IMR-90 (cell line): Measurements from ENCODE around the gene ARHGEF40. TPM values are rescaled to one million over a fixed set of nuclear protein-coding genes. Genes with fewer than 3 reads are reported as not detected.
A peak's percentile ranks its signal among the peaks of the same experiment; 100 is the strongest.

Experiments used
- ATAC-seq: fragments of 200-7000 bp; cut with Tn5 transposase; 2 replicates; pipeline ENCODE4 v1.9.1; 2020; ENCODE audit warnings: low read depth, mild to moderate bottlenecking, moderate library complexity
- BruUV-seq: library from RNA; stranded (reverse); fragments of 400-500 nt; replicated peaks from 2 replicates; lab custom pipeline; 2021; lab: Mats Ljungman, UMichigan
- CTCF ChIA-PET: fragments of 300-600 bp; formaldehyde crosslinking; extraction: SDS; loops from one replicate; lab custom pipeline; 2021; ENCODE audit warnings: antibody characterized with exemption; lab: Yijun Ruan, JAX
- POLR2A ChIA-PET: fragments of 300-600 bp; sonication (Branson Sonifier 250); formaldehyde crosslinking; loops from one replicate; lab custom pipeline; 2022; ENCODE audit warnings: antibody characterized with exemption; ENCODE audit not compliant: unreplicated experiment; lab: Charles Lee
- DNase-seq: peaks from one replicate; pipeline ENCODE4 v3.0.0; 2013
- H2AFZ ChIP-seq: replicated peaks from 2 replicates; pipeline ENCODE3; 2013; ENCODE audit warnings: low read length, mild to moderate bottlenecking; ENCODE audit not compliant: poor library complexity
- H2AK5ac ChIP-seq: 2 replicates; pipeline ENCODE4 v1.6.1; 2013; ENCODE audit warnings: low read depth, low read length, inconsistent platforms
- H2AK9ac ChIP-seq: replicated peaks from 2 replicates; pipeline ENCODE3; 2013; ENCODE audit warnings: mild to moderate bottlenecking, low read depth, low read length, moderate library complexity; ENCODE audit not compliant: poor library complexity
- H2BK120ac ChIP-seq: 2 replicates; pipeline ENCODE4 v1.6.1; 2013; ENCODE audit warnings: low read depth, low read length, inconsistent platforms
- H2BK15ac ChIP-seq: 3 replicates; pipeline ENCODE4 v1.6.1; 2013; ENCODE audit warnings: low read depth, low read length, inconsistent platforms
- H2BK20ac ChIP-seq: 2 replicates; pipeline ENCODE4 v1.6.1; 2013; ENCODE audit warnings: low read depth, mild to moderate bottlenecking, inconsistent platforms, low read length, moderate library complexity
- H2BK5ac ChIP-seq: 2 replicates; pipeline ENCODE4 v1.6.1; 2013; ENCODE audit warnings: mild to moderate bottlenecking, low read depth, low read length, inconsistent platforms; ENCODE audit not compliant: poor library complexity, severe bottlenecking
- H3K14ac ChIP-seq: replicated peaks from 2 replicates; pipeline ENCODE4 v1.6.1; 2013; ENCODE audit warnings: low read depth, low read length, inconsistent platforms
- H3K18ac ChIP-seq: 2 replicates; pipeline ENCODE4 v1.6.1; 2013; ENCODE audit warnings: low read depth, low read length, control low read depth
- H3K23ac ChIP-seq: 2 replicates; pipeline ENCODE4 v1.6.1; 2013; ENCODE audit warnings: low read depth, low read length, inconsistent platforms
- H3K27ac ChIP-seq: 2 replicates; pipeline ENCODE4 v1.5.1; 2013; ENCODE audit warnings: mild to moderate bottlenecking, control low read depth, low read length; ENCODE audit not compliant: insufficient read depth
- H3K27me3 ChIP-seq: 2 replicates; pipeline ENCODE4 v1.6.1; 2013; ENCODE audit warnings: low read length; ENCODE audit not compliant: control insufficient read depth, insufficient read depth
- H3K36me3 ChIP-seq: 2 replicates; pipeline ENCODE4 v1.6.1; 2013; ENCODE audit warnings: low read length, mixed read lengths; ENCODE audit not compliant: control insufficient read depth, insufficient read depth
- H3K4ac ChIP-seq: 2 replicates; pipeline ENCODE4 v1.6.1; 2013; ENCODE audit warnings: low read depth, low read length, inconsistent platforms
- H3K4me1 ChIP-seq: 2 replicates; pipeline ENCODE4 v1.6.1; 2013; ENCODE audit warnings: low read length, mixed read lengths; ENCODE audit not compliant: control insufficient read depth, insufficient read depth
- H3K4me2 ChIP-seq: 2 replicates; pipeline ENCODE4 v1.6.1; 2013; ENCODE audit warnings: low read depth, mild to moderate bottlenecking, control low read depth, low read length, moderate library complexity
- H3K4me3 ChIP-seq: 2 replicates; pipeline ENCODE4 v1.5.1; 2013; ENCODE audit warnings: low read depth, mild to moderate bottlenecking, control low read depth, low read length, moderate library complexity; ENCODE audit not compliant: insufficient read depth
- H3K56ac ChIP-seq: 2 replicates; pipeline ENCODE4 v1.6.1; 2013; ENCODE audit warnings: low read length, inconsistent platforms; ENCODE audit not compliant: insufficient read depth; ENCODE audit errors: extremely low read depth
- H3K79me1 ChIP-seq, 2 experiments: 2 replicates each; pipeline ENCODE4 v1.6.1; 2013; ENCODE audit warnings: low read length in 2 of 2, inconsistent platforms in 1 of 2, low read depth in 1 of 2
- H3K9ac ChIP-seq: 2 replicates; pipeline ENCODE4 v1.6.1; 2013; ENCODE audit warnings: low read depth, low read length, control low read depth
- H3K9me1 ChIP-seq: 2 replicates; pipeline ENCODE4 v1.6.1; 2013; ENCODE audit warnings: low read length, inconsistent platforms; ENCODE audit not compliant: insufficient read depth
- H3K9me3 ChIP-seq: 2 replicates; pipeline ENCODE4 v1.6.1; 2013; ENCODE audit warnings: low read length; ENCODE audit not compliant: control insufficient read depth, insufficient read depth
- H4K20me1 ChIP-seq: 2 replicates; pipeline ENCODE4 v1.6.1; 2013; ENCODE audit warnings: low read length, inconsistent platforms; ENCODE audit not compliant: insufficient read depth
- H4K5ac ChIP-seq: 2 replicates; pipeline ENCODE4 v1.6.1; 2013; ENCODE audit warnings: mild to moderate bottlenecking, low read depth, low read length, control low read depth
- H4K8ac ChIP-seq, 2 experiments: 2 replicates each; pipeline ENCODE4 v1.6.1; 2013; ENCODE audit warnings: low read depth in 2 of 2, low read length in 2 of 2, control low read depth in 1 of 2, inconsistent platforms in 1 of 2
- H4K91ac ChIP-seq: 2 replicates; pipeline ENCODE4 v1.6.1; 2013; ENCODE audit warnings: low read depth, low read length, inconsistent platforms; ENCODE audit not compliant: insufficient read depth
- BHLHE40 ChIP-seq: fragments of 150-350 bp; IDR thresholded peaks from 2 replicates; pipeline ENCODE4 v1.6.1; 2016; ENCODE audit warnings: mild to moderate bottlenecking, low read depth, low read length
- CEBPB ChIP-seq: IDR thresholded peaks from 2 replicates; pipeline ENCODE4 v1.6.1; 2012; ENCODE audit warnings: low read depth, low read length, improper control_type of control experiment
- CHD1 ChIP-seq: IDR thresholded peaks from 2 replicates; pipeline ENCODE4 v1.6.1; 2012; ENCODE audit warnings: low read depth, low read length, improper control_type of control experiment
- FOS ChIP-seq: fragments of 150-350 bp; IDR thresholded peaks from 2 replicates; pipeline ENCODE4 v1.6.1; 2016; ENCODE audit warnings: low read depth, low read length
- MAFK ChIP-seq: IDR thresholded peaks from 2 replicates; pipeline ENCODE4 v1.6.1; 2012; ENCODE audit warnings: low read depth, low read length, improper control_type of control experiment
- MAZ ChIP-seq: IDR thresholded peaks from 2 replicates; pipeline ENCODE4 v1.6.1; 2012; ENCODE audit warnings: low read depth, mild to moderate bottlenecking, low read length, improper control_type of control experiment, moderate library complexity, borderline replicate concordance
- MXI1 ChIP-seq: IDR thresholded peaks from 2 replicates; pipeline ENCODE4 v1.6.1; 2012; ENCODE audit warnings: low read depth, mild to moderate bottlenecking, low read length, moderate library complexity, borderline replicate concordance
- NFE2L2 ChIP-seq: fragments of 150-350 bp; IDR thresholded peaks from 2 replicates; pipeline ENCODE4 v1.6.1; 2016; ENCODE audit warnings: low read depth, mild to moderate bottlenecking, low read length
- POLR2A ChIP-seq: IDR thresholded peaks from 2 replicates; pipeline ENCODE4 v1.6.1; 2012; ENCODE audit warnings: mild to moderate bottlenecking, low read depth, low read length
- RAD21 ChIP-seq: IDR thresholded peaks from 2 replicates; pipeline ENCODE4 v1.6.1; 2012; ENCODE audit warnings: low read length, improper control_type of control experiment
- RCOR1 ChIP-seq: IDR thresholded peaks from 2 replicates; pipeline ENCODE4 v1.6.1; 2012; ENCODE audit warnings: mild to moderate bottlenecking, low read length, improper control_type of control experiment; ENCODE audit not compliant: insufficient replicate concordance
- RFX5 ChIP-seq: IDR thresholded peaks from 2 replicates; pipeline ENCODE4 v1.8.0; 2012; ENCODE audit warnings: low read depth, mild to moderate bottlenecking, low read length, moderate library complexity
- SMC3 ChIP-seq: fragments of 150-350 bp; IDR thresholded peaks from 2 replicates; pipeline ENCODE4 v1.6.1; 2016; ENCODE audit warnings: low read depth, mild to moderate bottlenecking, antibody characterized with exemption, low read length, moderate library complexity
- WGBS, 2 experiments: methylation state at CpG; one replicate each; pipeline versions ENCODE4 v1.1.5 to v1.1.7; 2013; ENCODE audit warnings: missing lambda C conversion rate in 2 of 2; ENCODE audit not compliant: insufficient read length in 1 of 2; ENCODE audit errors: extremely low coverage in 2 of 2; 5-methylcytosine and 5-hydroxymethylcytosine counted together
- dilution Hi-C: fragments of 300-500 bp; cut with HindIII; formaldehyde crosslinking; loops from one replicate; pipeline ENCODE4 v1.14.3; 2018; ENCODE audit warnings: low sequenced_read_pairs; ENCODE audit not compliant: unreplicated experiment
- in situ Hi-C: fragments of 300-500 bp; cut with MboI; formaldehyde crosslinking; loops from 3 replicates; pipeline ENCODE4 v1.14.3; 2019; ENCODE audit warnings: low sequenced_read_pairs, inconsistent platforms, mixed read lengths
- intact Hi-C: fragments of 100-400 bp; cut with micrococcal nuclease; formaldehyde crosslinking; loops from 2 replicates; pipeline ENCODE4 v1.10.0; 2022
- polyA plus RNA-seq, 3 experiments: library from polyadenylated mRNA; depleted of rRNA; stranded (reverse); fragments of >200 nt; gene quantifications; 2 replicates each; pipeline ENCODE4 v1.2.3, GENCODE V29; 2012; ENCODE audit warnings: low replicate concordance in 1 of 3
- total RNA-seq: library from RNA; depleted of rRNA; stranded (reverse); fragments of >200 nt; gene quantifications from 2 replicates; pipeline ENCODE4 v1.2.3, GENCODE V29; 2012
- TF ChIP-seq, protein P1 (sequence below): conservative IDR thresholded peaks from 2 replicates; pipeline ENCODE4 v1.5.1; 2012; ENCODE audit warnings: mild to moderate bottlenecking, low read depth, low read length, improper control_type of control experiment
- TF ChIP-seq, protein P2 (sequence below): fragments of 150-350 bp; IDR thresholded peaks from 2 replicates; pipeline ENCODE4 v1.6.1; 2017; ENCODE audit warnings: mild to moderate bottlenecking, antibody characterized with exemption, low read length, low read depth

Gene ARHGEF40
- total and polyA plus RNA-seq, 2 of the 4 experiments (the other 2 are of a cell fraction): 18.1 to 58.4 TPM

DNA sequence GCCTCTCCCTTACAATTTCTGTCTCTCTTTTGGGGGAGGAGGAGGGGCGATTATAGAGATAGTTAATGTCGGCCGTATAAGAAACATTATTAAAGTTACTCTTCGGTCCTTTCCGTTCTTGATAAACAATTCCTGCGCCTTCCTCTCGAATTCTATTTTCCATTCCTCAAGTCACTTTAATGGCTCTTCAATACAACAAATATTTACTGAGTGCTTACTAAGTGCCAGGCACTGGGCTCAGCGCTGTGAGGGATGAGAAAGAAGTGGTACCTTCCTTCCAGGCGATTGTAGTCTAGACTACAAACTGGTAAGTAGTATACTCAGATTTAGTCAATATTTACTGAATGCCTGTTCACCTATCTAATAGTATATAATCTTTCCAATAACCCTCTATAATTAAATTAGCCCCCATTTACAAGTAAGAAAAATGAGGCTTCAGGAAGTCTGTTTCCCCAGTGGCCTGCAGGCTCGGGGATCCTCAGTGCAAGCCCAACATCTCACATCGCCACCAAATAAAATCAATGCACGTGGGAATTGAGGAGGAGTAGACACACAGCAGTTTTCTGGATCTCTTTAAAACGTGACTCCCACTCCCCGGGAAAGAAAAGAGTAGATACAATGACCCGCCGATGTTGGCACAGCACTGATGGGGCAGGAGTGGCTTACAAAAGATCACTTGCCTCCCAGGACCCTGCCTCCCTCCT, 28.9 kb downstream of the ARHGEF40 start:
- Histone ChIP-seq H2BK15ac (0 out of 3 replicates have a peak overlapping the region, but pooled peaks have one; percentile 12), H3K18ac (peak overlapping the region; percentile 85), H2AFZ (peak overlapping the region; percentile 60), H3K23ac (peak overlapping the region; percentile 59; the same call in 1 of the 2 replicates), H3K4me2 (peak overlapping the region; percentile 96), H3K36me3 (no peaks in the 10 kb centered on the region), H3K9me1 (peaks cover 3% of the 10 kb centered on the region; the same call in 1 of the 2 replicates), H3K79me1 (0 out of 4 replicates have a peak, but pooled peaks cover 0 to 2% of the 10 kb centered on the region in 2 experiments), H3K4ac (peak overlapping the region; percentile 54), H2BK20ac (no peak overlapping the region), H2AK5ac (peak overlapping the region; percentile 65), H4K20me1 (no peaks in the 10 kb centered on the region; the same call in 1 of the 2 replicates), H4K5ac (peak overlapping the region; percentile 52), H3K4me1 (peaks cover 2% of the 10 kb centered on the region; the same call in 1 of the 2 replicates), H4K8ac (peak overlapping the region; percentile 49 to 87), H3K27me3 (no peaks in the 10 kb centered on the region), H2BK5ac (no peak overlapping the region), H4K91ac (peak overlapping the region; percentile 38), H2AK9ac (no peak overlapping the region), H3K56ac (0 out of 2 replicates have a peak overlapping the region, but pooled peaks have one; percentile 31), H3K9me3 (no peaks in the 10 kb centered on the region), H3K4me3 (peak overlapping the region; percentile 55), H3K14ac (peak overlapping the region; percentile 63), H2BK120ac (0 out of 2 replicates have a peak overlapping the region, but pooled peaks have one; percentile 3), H3K9ac (peak overlapping the region; percentile 84), H3K27ac (peak overlapping the region; percentile 65)
- CTCF ChIA-PET: interaction anchor here (1.5 kb wide), 1 partner anchor 30 kb away, joined by 11 read pairs; no protein-coding TSS in a partner anchor
- dilution Hi-C loops: no loop called here
- WGBS, 2 experiments: no CpG with 5 or more reads among the region's 16 CpGs
- intact Hi-C loops: no loop called here
- TF ChIP-seq BHLHE40 (no peak), SMC3 (no peak), MXI1 (no peak), RFX5 (no peak), RAD21 (no peak), POLR2A (no peak), MAFK (no peak), MAZ (no peak), CHD1 (no peak), RCOR1 (no peak), NFE2L2 (no peak), CEBPB (no peak), FOS (no peak)
- TF ChIP-seq, protein P1, sequence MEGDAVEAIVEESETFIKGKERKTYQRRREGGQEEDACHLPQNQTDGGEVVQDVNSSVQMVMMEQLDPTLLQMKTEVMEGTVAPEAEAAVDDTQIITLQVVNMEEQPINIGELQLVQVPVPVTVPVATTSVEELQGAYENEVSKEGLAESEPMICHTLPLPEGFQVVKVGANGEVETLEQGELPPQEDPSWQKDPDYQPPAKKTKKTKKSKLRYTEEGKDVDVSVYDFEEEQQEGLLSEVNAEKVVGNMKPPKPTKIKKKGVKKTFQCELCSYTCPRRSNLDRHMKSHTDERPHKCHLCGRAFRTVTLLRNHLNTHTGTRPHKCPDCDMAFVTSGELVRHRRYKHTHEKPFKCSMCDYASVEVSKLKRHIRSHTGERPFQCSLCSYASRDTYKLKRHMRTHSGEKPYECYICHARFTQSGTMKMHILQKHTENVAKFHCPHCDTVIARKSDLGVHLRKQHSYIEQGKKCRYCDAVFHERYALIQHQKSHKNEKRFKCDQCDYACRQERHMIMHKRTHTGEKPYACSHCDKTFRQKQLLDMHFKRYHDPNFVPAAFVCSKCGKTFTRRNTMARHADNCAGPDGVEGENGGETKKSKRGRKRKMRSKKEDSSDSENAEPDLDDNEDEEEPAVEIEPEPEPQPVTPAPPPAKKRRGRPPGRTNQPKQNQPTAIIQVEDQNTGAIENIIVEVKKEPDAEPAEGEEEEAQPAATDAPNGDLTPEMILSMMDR: no peak
- TF ChIP-seq, protein P2, sequence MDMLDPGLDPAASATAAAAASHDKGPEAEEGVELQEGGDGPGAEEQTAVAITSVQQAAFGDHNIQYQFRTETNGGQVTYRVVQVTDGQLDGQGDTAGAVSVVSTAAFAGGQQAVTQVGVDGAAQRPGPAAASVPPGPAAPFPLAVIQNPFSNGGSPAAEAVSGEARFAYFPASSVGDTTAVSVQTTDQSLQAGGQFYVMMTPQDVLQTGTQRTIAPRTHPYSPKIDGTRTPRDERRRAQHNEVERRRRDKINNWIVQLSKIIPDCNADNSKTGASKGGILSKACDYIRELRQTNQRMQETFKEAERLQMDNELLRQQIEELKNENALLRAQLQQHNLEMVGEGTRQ: no peak
- in situ Hi-C loops: loop anchor here (25.0 kb wide), 2 partner anchors 637 to 762 kb away; partner anchors contain the start of genes APEX1, CCNB1IP1, OSGEP and PARP2
- ATAC-seq: no peak
- no TSS peak for BruUV-seq
- no peak for DNase-seq
- POLR2A ChIA-PET: no interaction called here
